HEK293 (cell line): ENCODE data around the gene ATP13A1.

Source experiments
- IKZF3 ChIP-seq: fragments of 450-650 bp; IDR thresholded peaks from 2 replicates; pipeline ENCODE4 v1.5.0; 2018; ENCODE audit warnings: missing biosample characterization, mild to moderate bottlenecking, missing genetic modification characterization, moderate library complexity
- ZNF19 ChIP-seq: fragments of 450-650 bp; formaldehyde crosslinking; IDR thresholded peaks from 2 replicates; pipeline ENCODE4; 2016; ENCODE audit warnings: missing biosample characterization, missing genetic modification characterization, low read depth
- ZNF626 ChIP-seq: fragments of 450-650 bp; sonication (Bioruptor Pico); formaldehyde crosslinking; IDR thresholded peaks from 2 replicates; pipeline ENCODE4 v1.5.1; 2018; ENCODE audit warnings: missing biosample characterization, missing genetic modification characterization, inconsistent platforms
- ZNF677 ChIP-seq: fragments of 450-650 bp; IDR thresholded peaks from 2 replicates; pipeline ENCODE4 v1.5.0; 2018; ENCODE audit warnings: missing biosample characterization, mild to moderate bottlenecking, missing genetic modification characterization, moderate library complexity
- ZSCAN16 ChIP-seq: fragments of 450-650 bp; formaldehyde crosslinking; IDR thresholded peaks from 2 replicates; pipeline ENCODE4 v1.5.1; 2016; ENCODE audit warnings: missing biosample characterization, missing genetic modification characterization
- TF ChIP-seq, protein P1 (sequence below): fragments of 450-650 bp; formaldehyde crosslinking; IDR thresholded peaks from 2 replicates; pipeline ENCODE4 v1.5.1; 2016; ENCODE audit warnings: missing biosample characterization, missing genetic modification characterization
- TF ChIP-seq, protein P2 (sequence below): fragments of 450-650 bp; formaldehyde crosslinking; IDR thresholded peaks from 2 replicates; pipeline ENCODE4 v1.5.1; 2017; ENCODE audit warnings: missing biosample characterization, missing genetic modification characterization
- TF ChIP-seq, protein P3 (sequence below): fragments of 450-650 bp; formaldehyde crosslinking; IDR thresholded peaks from 2 replicates; pipeline ENCODE4 v1.5.1; 2016; ENCODE audit warnings: missing biosample characterization, missing genetic modification characterization
- TF ChIP-seq, protein P4 (sequence below): fragments of 450-650 bp; formaldehyde crosslinking; IDR thresholded peaks from 2 replicates; pipeline ENCODE4 v1.5.1; 2017; ENCODE audit warnings: missing biosample characterization, missing genetic modification characterization
- TF ChIP-seq, protein P5 (sequence below): fragments of 450-650 bp; formaldehyde crosslinking; IDR thresholded peaks from 2 replicates; pipeline ENCODE4 v1.5.1; 2016; ENCODE audit warnings: missing biosample characterization, missing genetic modification characterization

Gene ATP13A1

DNA sequence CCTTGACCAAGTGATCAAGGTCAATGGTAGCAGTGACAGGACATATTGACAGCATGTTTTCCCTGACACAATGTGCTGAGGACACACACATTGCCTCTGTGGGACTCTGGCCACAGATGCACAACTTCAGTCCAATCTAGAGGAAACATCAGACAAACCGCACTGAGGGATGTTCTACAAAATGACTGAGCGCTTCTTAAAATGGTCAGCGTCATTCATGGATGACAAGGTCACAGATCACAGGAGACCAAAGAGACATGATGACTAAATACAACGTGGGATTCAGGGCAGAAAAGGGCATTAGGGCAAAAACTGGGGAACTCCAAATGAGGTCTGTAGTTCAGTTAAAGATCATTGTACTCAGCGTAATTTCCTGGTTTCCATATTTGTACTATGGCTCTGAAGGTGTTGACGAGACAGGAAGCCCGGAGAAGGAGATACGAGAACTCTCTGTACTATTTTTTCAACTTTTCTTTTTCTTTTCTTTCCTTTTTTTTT, 65.6 kb downstream of the ATP13A1 start (continued):
- TF ChIP-seq, protein P1, sequence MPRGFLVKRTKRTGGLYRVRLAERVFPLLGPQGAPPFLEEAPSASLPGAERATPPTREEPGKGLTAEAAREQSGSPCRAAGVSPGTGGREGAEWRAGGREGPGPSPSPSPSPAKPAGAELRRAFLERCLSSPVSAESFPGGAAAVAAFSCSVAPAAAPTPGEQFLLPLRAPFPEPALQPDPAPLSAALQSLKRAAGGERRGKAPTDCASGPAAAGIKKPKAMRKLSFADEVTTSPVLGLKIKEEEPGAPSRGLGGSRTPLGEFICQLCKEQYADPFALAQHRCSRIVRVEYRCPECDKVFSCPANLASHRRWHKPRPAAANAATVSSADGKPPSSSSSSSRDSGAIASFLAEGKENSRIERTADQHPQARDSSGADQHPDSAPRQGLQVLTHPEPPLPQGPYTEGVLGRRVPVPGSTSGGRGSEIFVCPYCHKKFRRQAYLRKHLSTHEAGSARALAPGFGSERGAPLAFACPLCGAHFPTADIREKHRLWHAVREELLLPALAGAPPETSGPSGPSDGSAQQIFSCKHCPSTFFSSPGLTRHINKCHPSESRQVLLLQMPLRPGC (tag by site-specific recombination), result no peak
- TF ChIP-seq ZNF19 (tag by site-specific recombination) (no peak), IKZF3 (tag by site-specific recombination) (no peak), ZSCAN16 (tag by site-specific recombination) (no peak), ZNF626 (tag by site-specific recombination) (no peak), ZNF677 (no peak)
- TF ChIP-seq, protein P2, sequence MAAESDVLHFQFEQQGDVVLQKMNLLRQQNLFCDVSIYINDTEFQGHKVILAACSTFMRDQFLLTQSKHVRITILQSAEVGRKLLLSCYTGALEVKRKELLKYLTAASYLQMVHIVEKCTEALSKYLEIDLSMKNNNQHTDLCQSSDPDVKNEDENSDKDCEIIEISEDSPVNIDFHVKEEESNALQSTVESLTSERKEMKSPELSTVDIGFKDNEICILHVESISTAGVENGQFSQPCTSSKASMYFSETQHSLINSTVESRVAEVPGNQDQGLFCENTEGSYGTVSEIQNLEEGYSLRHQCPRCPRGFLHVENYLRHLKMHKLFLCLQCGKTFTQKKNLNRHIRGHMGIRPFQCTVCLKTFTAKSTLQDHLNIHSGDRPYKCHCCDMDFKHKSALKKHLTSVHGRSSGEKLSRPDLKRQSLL, result no peak
- TF ChIP-seq, protein P3, sequence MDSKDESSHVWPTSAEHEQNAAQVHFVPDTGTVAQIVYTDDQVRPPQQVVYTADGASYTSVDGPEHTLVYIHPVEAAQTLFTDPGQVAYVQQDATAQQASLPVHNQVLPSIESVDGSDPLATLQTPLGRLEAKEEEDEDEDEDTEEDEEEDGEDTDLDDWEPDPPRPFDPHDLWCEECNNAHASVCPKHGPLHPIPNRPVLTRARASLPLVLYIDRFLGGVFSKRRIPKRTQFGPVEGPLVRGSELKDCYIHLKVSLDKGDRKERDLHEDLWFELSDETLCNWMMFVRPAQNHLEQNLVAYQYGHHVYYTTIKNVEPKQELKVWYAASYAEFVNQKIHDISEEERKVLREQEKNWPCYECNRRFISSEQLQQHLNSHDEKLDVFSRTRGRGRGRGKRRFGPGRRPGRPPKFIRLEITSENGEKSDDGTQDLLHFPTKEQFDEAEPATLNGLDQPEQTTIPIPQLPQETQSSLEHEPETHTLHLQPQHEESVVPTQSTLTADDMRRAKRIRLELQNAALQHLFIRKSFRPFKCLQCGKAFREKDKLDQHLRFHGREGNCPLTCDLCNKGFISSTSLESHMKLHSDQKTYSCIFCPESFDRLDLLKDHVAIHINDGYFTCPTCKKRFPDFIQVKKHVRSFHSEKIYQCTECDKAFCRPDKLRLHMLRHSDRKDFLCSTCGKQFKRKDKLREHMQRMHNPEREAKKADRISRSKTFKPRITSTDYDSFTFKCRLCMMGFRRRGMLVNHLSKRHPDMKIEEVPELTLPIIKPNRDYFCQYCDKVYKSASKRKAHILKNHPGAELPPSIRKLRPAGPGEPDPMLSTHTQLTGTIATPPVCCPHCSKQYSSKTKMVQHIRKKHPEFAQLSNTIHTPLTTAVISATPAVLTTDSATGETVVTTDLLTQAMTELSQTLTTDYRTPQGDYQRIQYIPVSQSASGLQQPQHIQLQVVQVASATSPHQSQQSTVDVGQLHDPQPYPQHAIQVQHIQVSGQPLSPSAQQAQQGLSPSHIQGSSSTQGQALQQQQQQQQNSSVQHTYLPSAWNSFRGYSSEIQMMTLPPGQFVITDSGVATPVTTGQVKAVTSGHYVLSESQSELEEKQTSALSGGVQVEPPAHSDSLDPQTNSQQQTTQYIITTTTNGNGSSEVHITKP (tag by site-specific recombination), result no peak
- TF ChIP-seq, protein P4, sequence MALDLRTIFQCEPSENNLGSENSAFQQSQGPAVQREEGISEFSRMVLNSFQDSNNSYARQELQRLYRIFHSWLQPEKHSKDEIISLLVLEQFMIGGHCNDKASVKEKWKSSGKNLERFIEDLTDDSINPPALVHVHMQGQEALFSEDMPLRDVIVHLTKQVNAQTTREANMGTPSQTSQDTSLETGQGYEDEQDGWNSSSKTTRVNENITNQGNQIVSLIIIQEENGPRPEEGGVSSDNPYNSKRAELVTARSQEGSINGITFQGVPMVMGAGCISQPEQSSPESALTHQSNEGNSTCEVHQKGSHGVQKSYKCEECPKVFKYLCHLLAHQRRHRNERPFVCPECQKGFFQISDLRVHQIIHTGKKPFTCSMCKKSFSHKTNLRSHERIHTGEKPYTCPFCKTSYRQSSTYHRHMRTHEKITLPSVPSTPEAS (tag by site-specific recombination), result no peak
- TF ChIP-seq, protein P5, sequence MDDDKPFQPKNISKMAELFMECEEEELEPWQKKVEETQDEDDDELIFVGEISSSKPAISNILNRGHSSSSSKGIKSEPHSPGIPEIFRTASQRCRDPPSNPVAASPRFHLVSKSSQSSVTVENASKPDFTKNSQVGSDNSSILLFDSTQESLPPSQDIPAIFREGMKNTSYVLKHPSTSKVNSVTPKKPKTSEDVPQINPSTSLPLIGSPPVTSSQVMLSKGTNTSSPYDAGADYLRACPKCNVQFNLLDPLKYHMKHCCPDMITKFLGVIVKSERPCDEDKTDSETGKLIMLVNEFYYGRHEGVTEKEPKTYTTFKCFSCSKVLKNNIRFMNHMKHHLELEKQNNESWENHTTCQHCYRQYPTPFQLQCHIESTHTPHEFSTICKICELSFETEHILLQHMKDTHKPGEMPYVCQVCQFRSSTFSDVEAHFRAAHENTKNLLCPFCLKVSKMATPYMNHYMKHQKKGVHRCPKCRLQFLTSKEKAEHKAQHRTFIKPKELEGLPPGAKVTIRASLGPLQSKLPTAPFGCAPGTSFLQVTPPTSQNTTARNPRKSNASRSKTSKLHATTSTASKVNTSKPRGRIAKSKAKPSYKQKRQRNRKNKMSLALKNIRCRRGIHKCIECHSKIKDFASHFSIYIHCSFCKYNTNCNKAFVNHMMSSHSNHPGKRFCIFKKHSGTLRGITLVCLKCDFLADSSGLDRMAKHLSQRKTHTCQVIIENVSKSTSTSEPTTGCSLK (tag by site-specific recombination), result no peak
- TF ChIP-seq, all 188 proteins: peak for 0
